ENCODE measurements around the gene OR52R1. TPM values are rescaled to one million over a fixed set of nuclear protein-coding genes. Genes with fewer than 3 reads are reported as not detected.

The OR52R1 gene
- total and polyA plus RNA-seq, 2 donors (not counting 3 experiments of a cell fraction or from before 2014, with no cell fraction given), result not detected

- no TSS peak for BruUV-seq (replicated peaks)
- H3K79me2 ChIP-seq (ENCODE audit: control insufficient read depth, insufficient read depth, low read length), result no peaks in the 10 kb centered on the region
- no peak overlapping the region for H3K9ac ChIP-seq (replicated peaks; ENCODE audit: extremely low read depth, insufficient read depth, low read length)
- intact Hi-C loops (cut with micrococcal nuclease) (no loop called here), dilution Hi-C loops (cut with MboI; ENCODE audit: extremely low pct_ligation_motif_present, low sequenced_read_pairs) (no loop called here)
- no peaks in the 10 kb centered on the region for H3K27me3 ChIP-seq (ENCODE audit: control insufficient read depth in 2 of 2, insufficient read depth in 2 of 2, low read length in 2 of 2)
- H3K9me1 ChIP-seq (replicated peaks; ENCODE audit: control insufficient read depth, extremely low read depth, insufficient read depth, low read length), result no peaks in the 10 kb centered on the region
- ChIA-PET CTCF (no interaction called here), POLR2A (no interaction called here)
- H4K20me1 ChIP-seq (replicated peaks; ENCODE audit: control insufficient read depth, extremely low read depth, insufficient read depth, low read length), result no peaks in the 10 kb centered on the region
- no peak overlapping the region for H2AFZ ChIP-seq (ENCODE audit: low read depth, low read length)
- H3K36me3 ChIP-seq (ENCODE audit: control insufficient read depth in 2 of 2, extremely low read depth in 1 of 2, insufficient read depth in 2 of 2, low read length in 2 of 2), result no peaks in the 10 kb centered on the region
- FAIRE-seq (no peak), DNase-seq (ENCODE audit: low read depth, low spot score) (no peak)
- H3K4me2 ChIP-seq (ENCODE audit: insufficient read depth, low read length), result no peak overlapping the region
- peaks cover under 1% of the 10 kb centered on the region for H3K9me3 ChIP-seq (replicated peaks; ENCODE audit: control insufficient read depth, insufficient read depth, low read length)
- H3K27ac ChIP-seq (ENCODE audit: insufficient read depth, low read depth, low read length), result no peak overlapping the region
- no peak overlapping the region for H3K4me3 ChIP-seq (replicated peaks in 1 of 3; ENCODE audit: insufficient read depth in 1 of 3, low read depth in 1 of 3, low read length in 3 of 3)
- TF ChIP-seq JUN (IDR thresholded peaks at IDR 0.05; ENCODE audit: borderline replicate concordance, insufficient read depth, insufficient read length, low read depth), result no peak
- no peak for TF ChIP-seq GATA2 (IDR thresholded peaks at IDR 0.05; ENCODE audit: insufficient read depth, insufficient read length, low read depth, low read length)
- no peak for TF ChIP-seq FOS (IDR thresholded peaks at IDR 0.05; ENCODE audit: borderline replicate concordance, insufficient read depth, low read length)
- TF ChIP-seq MYC (IDR thresholded peaks at IDR 0.05; ENCODE audit: low read depth, low read length), result no peak
- TF ChIP-seq MAX (IDR thresholded peaks at IDR 0.05; ENCODE audit: insufficient read depth, insufficient read length), result no peak
- no peak for TF ChIP-seq CTCF (IDR thresholded peaks at IDR 0.05; ENCODE audit: extremely low read depth in 1 of 2, insufficient read depth in 1 of 2, low read depth in 1 of 2, low read length in 2 of 2)
- no peaks in the 10 kb centered on the region for H3K4me1 ChIP-seq (ENCODE audit: control insufficient read depth, extremely low read depth, insufficient read depth, low read length)
Observed at GRCh38 chr11:4798427-4799183, 5.6 kb downstream of the OR52R1 start.

All from endothelial cell of umbilical vein (primary cell).